Fibroblast of skin of back (primary cell): ENCODE measurements around the gene EPG5.
"Not testable (repeated sequence)": the region's sequence is repeated elsewhere in the genome, so short reads cannot be mapped to it uniquely, and the experiment has no call there.

ENCODE experiments used
- DNase-seq: peaks from one replicate; pipeline ENCODE4 v3.0.0-alpha.2; 2013

Gene EPG5

GRCh38 chr18:45865466-45865865 is 101.7 kb downstream of the EPG5 start:
- no peak for DNase-seq

DNA sequence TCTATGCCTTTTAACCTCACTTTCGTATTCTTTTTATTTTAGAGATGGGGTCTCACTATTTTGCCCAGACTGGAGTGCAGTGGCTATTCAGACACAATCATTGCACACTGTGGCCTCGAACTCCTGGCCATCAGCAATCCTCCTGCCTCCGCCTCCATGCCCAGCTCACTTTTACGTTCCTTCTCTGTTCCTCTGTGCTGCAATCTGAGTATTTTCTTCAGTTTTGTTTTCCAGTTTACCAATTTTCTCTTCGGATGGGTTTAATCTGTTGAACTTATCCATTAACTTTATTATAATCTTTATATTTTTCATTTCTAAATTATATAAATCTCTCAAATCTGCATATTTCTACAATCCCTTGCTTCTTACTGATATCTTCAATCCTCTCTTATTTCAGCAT is 103.0 kb downstream of the EPG5 start:
- no peak for DNase-seq

- no peak for DNase-seq
Measured at GRCh38 chr18:45863469-45863868, 103.7 kb downstream of the EPG5 start.

DNA sequence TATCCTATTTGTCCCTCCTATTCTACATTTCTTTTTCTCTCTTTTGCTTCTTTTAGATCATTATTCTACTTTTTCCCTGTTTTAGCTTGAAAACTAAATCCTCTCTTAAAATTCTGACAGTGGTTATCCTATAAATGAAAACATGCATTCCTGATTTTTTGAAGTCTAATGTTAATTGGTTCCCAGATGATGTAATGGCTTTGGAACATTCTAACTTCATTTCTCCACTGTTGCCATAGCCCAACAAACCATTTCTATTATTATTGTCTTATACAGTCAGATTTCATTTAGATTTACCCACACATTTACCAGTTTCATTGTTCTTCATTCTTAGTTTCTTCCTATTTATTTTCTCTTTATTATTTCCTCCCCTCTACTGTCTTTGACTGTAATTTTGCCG is 105.2 kb downstream of the EPG5 start:
- no peak for DNase-seq

DNA sequence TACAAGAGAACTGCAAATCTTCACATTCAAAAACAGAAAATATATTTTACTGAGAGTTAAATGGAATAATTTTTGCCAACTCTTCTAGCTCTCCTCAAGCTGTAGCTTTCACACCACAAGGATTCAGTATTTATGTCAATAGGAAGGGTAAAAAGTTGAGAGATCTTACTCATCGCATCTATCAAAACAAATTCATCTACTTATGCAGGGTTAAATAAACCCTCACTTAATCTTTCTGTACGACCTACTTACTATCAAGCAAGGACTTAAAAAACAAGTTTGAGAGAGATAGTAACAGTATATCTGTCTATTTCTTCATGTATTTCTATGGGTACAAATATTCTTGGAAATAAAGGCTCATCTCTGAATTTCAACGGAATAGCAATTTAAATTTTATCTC is 106.2 kb downstream of the EPG5 start:
- peak; percentile 33 for DNase-seq

- DNase-seq, result no peak
Measured at GRCh38 chr18:45860492-45860891, 106.6 kb downstream of the EPG5 start.

- no peak for DNase-seq
Measured at GRCh38 chr18:45859334-45859733, 107.8 kb downstream of the EPG5 start.

GRCh38 chr18:45856531-45856930 is 110.6 kb downstream of the EPG5 start:
- DNase-seq, result peak; percentile 59

DNA sequence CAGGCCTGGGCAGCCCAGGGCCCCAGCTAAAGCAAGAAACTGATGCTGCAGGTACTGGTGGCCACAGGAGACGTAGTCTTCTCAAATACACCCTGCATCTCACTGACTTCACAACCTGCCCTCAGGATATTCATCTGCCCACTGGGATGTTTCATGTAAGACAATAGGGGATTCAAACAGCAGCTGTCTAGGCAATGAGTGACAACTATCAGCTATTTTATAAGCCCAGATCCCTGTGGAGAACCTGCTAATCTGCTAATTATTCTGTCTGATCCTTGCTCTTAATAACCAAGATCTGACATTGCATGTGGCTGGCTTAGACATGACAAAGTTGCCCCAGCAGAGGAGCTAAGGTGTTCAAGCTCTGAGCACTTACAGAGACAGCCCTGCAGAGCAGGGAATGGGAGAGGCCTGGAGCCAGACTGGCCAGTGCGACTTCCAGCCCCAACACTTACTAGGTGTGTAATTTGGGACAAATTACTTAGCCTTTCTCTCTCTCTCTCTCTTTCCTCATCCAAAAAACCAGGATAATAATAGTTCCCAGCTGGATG is 113.0 kb downstream of the EPG5 start:
- no peak for DNase-seq

- no peak for DNase-seq
Measured at GRCh38 chr18:45852631-45853030, 114.5 kb downstream of the EPG5 start.

- no peak for DNase-seq
Measured at GRCh38 chr18:45851161-45851925, 115.8 kb downstream of the EPG5 start.

DNA sequence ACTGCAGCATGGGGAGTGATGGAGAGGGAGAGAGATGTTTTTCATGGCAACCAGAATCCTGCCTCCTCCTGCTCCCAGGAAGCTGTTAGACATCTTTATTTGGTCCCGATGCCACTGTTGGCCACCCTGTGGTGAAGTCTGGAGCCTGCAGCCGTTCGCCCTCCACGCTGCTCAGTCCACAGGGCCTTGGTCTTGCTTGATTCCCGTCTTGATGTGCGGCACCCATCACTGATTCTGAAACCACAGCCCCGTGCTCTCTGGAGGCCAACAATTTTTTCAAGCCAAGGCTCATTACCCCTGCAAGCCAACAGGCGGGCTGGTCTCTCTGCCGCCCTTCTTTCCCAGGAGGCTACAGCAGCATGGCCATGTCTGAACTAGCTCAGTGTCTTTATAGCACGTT is 117.1 kb downstream of the EPG5 start:
- DNase-seq, result peak; percentile 26

DNA sequence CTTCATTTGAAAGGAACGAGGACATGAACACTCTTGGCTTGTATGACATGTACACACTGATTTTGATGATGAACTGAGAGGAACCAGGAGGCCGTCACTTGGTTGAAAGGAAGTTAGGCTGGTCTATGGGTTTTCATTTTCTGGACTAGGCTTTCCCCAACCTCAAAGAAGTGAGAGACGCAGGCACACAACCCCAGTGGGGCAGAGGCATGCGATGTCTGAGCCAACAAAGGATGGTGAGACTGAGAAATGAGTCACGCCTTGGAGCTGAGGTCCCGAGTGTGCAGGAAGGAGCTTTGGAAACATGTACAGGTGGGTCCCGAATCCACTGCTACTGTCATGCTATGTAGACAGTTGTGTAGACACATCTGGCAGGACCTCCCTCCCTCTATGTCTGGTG is 117.6 kb downstream of the EPG5 start:
- no peak for DNase-seq

DNA sequence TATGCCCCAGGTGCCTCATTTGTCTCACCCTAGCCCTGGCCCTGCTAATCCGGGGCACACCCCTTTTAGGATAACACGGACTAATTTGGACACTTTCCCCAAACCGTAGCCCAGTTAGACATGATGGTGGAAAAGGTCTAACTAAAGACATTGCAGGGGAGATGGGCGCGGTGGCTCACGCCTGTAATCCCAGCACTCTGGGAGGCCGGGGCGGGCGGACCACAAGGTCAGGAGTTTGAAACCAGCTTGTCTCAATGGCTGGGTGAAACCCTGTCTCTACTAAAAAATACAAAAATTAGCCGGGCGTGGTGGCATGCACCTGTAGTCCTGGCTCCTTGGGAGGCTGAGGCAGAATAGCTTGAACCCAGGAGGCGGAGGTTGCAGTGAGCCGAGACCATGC is 118.5 kb downstream of the EPG5 start:
- DNase-seq, result not testable (repeated sequence)

DNA sequence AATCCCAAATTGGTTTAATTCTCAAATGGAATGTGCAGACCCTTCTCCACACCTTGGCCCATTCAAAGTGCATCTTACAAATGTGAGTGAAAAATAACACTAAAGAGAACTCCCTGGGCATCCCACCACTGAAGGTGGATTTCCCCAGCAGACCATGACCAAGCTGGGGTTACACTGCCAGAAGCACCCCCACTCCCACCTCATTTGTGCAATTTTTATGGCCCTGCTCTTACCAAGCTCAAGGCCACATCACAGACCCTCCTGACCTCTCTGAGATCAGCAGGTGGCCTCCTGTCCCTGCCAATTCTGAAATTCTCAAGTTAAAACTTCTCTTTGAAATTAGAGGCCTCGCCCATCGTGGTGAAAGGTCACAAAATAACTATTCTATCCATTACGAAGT is 120.0 kb downstream of the EPG5 start:
- DNase-seq, result no peak

- DNase-seq, result peak; percentile 13
Measured at GRCh38 chr18:45845410-45845809, 121.7 kb downstream of the EPG5 start.

DNA sequence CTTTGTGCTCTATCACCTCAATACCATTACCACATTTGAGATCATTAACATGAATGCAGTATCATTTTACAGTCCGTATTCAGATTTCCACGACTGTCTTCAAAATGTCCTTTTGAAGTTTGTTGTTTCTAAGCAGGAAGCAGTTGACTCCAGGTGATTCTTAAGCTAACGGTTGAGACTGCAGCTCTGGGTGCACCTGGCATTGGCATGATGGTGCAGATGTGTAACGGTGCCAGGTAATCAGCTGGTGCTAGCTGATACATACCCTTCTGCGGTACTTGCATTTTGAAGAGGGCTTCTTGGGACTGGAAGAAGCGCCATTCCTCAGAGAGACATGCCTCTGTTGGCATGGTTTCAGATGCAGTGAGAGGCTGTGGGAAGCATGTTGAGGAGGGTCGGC is 122.2 kb downstream of the EPG5 start:
- DNase-seq, result no peak

- DNase-seq, result no peak
Measured at GRCh38 chr18:45843019-45843418, 124.1 kb downstream of the EPG5 start.

DNA sequence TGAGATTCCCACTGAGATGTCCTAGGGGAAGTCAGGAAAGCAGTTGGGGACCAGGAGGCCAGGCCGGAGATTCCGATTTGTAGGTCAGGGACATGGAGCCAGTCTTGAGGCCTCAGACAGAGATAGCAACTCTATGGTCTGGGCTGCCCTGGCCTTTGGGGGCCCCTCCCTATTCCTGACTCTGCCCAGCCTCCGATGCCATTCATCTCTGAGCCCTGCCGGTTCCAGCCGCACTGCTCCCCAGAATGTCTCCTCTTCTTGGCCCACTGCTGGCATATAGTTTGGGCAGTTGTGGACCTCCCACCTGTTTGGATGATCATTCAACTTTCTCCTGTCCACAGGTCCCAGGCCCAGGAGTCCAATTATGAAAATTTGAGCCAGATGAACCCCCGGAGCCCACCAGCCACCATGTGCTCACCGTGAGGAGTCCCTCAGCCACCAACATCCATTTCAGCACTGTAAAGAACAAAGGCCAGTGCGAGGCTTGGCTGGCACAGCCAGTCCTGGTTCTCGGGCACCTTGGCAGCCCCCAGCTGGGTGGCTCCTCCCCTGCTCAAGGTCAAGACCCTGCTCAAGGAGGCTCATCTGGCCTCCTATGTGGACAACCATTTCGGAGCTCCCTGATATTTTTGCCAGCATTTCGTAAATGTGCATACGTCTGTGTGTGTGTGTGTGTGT is 125.2 kb downstream of the EPG5 start:
- DNase-seq, result no peak

GRCh38 chr18:45841060-45841764 is 125.9 kb downstream of the EPG5 start:
- DNase-seq, result no peak

GRCh38 chr18:45839414-45840395 is 127.4 kb downstream of the EPG5 start:
- DNase-seq, result peak; percentile 81
